SIG-M5 treated with dmso at 0.1 percent for 504 hours (cell line): ENCODE data around the gene FGB.

Experiments used
- DNase-seq: peaks from one replicate; lab custom pipeline; 2025; ENCODE audit not compliant: unreplicated experiment; lab: John Stamatoyannopoulos, UW

Gene FGB

GRCh38 chr4:154562697-154563254 is at the start of gene FGB:
TSS of gene FGB (plus strand) at chr4:154563011. CDS start at chr4:154563019, 8 bp downstream.
- no peak for DNase-seq

- DNase-seq: no peak
These were observed 46.3 kb upstream of the FGB start for GRCh38 chr4:154516318-154517029.

GRCh38 chr4:154517591-154517990 is 45.2 kb upstream of the FGB start:
- DNase-seq: no peak

GRCh38 chr4:154519214-154519613 is 43.6 kb upstream of the FGB start:
- DNase-seq: no peak

- no peak for DNase-seq
These were observed 41.2 kb upstream of the FGB start for GRCh38 chr4:154521607-154522006.

- DNase-seq: no peak
These were observed 36.7 kb upstream of the FGB start for GRCh38 chr4:154526151-154526550.

GRCh38 chr4:154527308-154527707 is 35.5 kb upstream of the FGB start:
- DNase-seq: no peak

- no peak for DNase-seq
These were observed 33.9 kb upstream of the FGB start for GRCh38 chr4:154528869-154529268.

GRCh38 chr4:154529728-154530519 is 32.9 kb upstream of the FGB start:
- no peak for DNase-seq

GRCh38 chr4:154534296-154534695 is 28.5 kb upstream of the FGB start:
- no peak for DNase-seq

- DNase-seq: no peak
These were observed 20.4 kb upstream of the FGB start for GRCh38 chr4:154542271-154542879.

GRCh38 chr4:154545689-154546088 is 17.1 kb upstream of the FGB start:
- no peak for DNase-seq

GRCh38 chr4:154549894-154550790 is 12.7 kb upstream of the FGB start, which contains the start of gene PLRG1:
TSS of gene PLRG1 (minus strand) at chr4:154550400. CDS start at chr4:154550308, 92 bp downstream.
- peak; percentile 90 for DNase-seq

GRCh38 chr4:154551872-154552686 is 10.7 kb upstream of the FGB start:
- DNase-seq: peak; percentile 61

- DNase-seq: no peak
These were observed 3.7 kb upstream of the FGB start for GRCh38 chr4:154559141-154559493.

GRCh38 chr4:154559494-154560418 is 3.1 kb upstream of the FGB start:
- DNase-seq: no peak

GRCh38 chr4:154560419-154560801 is 2.4 kb upstream of the FGB start:
- no peak for DNase-seq

GRCh38 chr4:154560824-154561231 is 2.0 kb upstream of the FGB start:
- DNase-seq: no peak

GRCh38 chr4:154564311-154564710 is 1.5 kb downstream of the FGB start:
- peak; percentile 8 for DNase-seq
